ENCODE measurements around the gene LRRC41. TPM values are rescaled to one million over a fixed set of nuclear protein-coding genes. Genes with fewer than 3 reads are reported as not detected.
"Not testable (repeated sequence)": the region's sequence is repeated elsewhere in the genome, so short reads cannot be mapped to it uniquely, and the experiment has no call there.

The LRRC41 gene, protein sequence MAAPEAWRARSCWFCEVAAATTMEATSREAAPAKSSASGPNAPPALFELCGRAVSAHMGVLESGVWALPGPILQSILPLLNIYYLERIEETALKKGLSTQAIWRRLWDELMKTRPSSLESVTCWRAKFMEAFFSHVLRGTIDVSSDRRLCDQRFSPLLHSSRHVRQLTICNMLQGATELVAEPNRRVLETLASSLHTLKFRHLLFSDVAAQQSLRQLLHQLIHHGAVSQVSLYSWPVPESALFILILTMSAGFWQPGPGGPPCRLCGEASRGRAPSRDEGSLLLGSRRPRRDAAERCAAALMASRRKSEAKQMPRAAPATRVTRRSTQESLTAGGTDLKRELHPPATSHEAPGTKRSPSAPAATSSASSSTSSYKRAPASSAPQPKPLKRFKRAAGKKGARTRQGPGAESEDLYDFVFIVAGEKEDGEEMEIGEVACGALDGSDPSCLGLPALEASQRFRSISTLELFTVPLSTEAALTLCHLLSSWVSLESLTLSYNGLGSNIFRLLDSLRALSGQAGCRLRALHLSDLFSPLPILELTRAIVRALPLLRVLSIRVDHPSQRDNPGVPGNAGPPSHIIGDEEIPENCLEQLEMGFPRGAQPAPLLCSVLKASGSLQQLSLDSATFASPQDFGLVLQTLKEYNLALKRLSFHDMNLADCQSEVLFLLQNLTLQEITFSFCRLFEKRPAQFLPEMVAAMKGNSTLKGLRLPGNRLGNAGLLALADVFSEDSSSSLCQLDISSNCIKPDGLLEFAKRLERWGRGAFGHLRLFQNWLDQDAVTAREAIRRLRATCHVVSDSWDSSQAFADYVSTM
- total RNA-seq: 96.7 TPM

DNA sequence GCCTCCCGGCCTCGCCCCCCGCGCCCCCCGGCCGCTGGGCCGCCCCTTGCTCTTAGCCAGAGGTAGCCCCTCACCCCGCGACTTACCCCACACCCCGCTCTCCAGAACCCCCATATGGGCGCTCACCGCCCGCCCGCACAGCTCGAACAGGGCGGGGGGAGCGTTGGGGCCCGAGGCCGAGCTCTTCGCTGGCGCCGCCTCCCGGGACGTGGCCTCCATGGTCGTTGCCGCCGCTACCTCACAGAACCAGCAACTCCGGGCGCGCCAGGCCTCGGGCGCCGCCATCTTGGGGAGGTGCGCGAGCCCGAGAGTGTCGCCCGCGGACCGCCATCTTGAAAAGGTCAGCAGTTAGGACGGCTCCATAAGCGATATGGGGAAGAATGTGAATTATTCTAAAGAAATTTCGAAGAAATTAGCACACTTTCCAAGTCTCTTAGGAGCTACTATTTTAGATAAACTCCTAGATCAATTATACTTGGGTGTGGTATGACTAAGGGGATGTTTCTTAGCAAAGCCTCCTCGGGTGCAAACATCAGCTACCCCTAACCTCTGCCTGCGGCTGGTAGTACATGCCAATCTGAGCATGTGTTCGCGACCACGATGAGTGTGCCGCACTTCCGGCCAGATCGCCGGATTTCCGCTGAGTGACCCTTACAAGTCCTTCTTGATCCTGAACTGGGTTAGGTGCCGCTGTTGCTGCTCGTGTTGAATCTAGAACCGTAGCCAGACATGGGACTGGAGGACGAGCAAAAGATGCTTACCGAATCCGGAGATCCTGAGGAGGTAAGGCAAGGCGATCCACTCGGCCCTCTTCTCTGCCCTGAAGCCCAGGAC is at the start of gene LRRC41, which contains the start of gene UQCRH:
Gene LRRC41, minus strand, starts transcription at position 579 of the 834 bp plus-strand sequence. Its CDS starts 294 bp downstream, at position 285.
Gene UQCRH, plus strand, starts transcription at position 661 of the 834 bp plus-strand sequence. Its CDS starts 69 bp downstream, at position 730.
- DNase-seq (ENCODE audit: low read depth in 2 of 3, low spot score in 2 of 3): peak; percentile 92 to 95 (median 95)

DNA sequence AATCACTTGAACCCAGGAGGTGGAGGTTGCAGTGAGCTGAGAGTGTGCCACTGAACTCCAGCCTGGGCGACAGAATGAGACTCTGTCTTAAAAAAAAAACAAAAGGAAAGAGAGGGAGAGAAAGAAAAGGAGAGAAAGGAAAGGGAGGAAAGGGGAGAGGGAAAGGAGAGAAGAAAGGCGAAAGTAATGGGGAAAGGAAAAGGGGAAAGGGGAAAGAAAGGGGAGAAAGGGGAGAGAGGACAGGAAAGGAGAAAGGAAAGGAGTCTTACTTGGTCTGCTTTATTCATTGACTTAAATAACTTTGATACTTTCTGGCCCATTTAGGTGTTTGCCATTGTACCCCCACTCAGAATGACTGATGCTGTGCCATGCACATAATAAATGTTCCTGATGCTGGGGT is 48.9 kb upstream of the LRRC41 start:
- no peak for DNase-seq (ENCODE audit: low read depth in 2 of 3, low spot score in 2 of 3)

DNA sequence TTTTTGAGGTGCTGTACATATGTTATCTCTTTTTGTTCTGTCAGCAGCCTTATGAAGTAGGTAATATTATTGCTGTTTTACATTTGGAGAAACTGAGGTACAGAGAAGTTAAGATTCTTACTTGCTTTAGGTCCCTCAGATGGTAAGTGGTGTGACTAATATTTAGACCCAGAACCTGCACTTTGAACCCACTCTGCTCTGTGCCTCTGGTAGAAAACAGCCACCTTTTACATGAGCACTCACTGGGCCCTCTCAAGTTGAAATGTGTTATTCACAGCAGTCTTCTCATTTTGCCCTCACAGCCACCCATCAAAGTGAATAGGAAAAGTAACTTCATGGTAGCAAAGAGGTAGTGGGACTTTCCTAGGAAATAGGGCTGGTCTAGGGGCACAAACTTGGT is 41.9 kb upstream of the LRRC41 start:
- DNase-seq (ENCODE audit: low read depth in 2 of 3, low spot score in 2 of 3): no peak

DNA sequence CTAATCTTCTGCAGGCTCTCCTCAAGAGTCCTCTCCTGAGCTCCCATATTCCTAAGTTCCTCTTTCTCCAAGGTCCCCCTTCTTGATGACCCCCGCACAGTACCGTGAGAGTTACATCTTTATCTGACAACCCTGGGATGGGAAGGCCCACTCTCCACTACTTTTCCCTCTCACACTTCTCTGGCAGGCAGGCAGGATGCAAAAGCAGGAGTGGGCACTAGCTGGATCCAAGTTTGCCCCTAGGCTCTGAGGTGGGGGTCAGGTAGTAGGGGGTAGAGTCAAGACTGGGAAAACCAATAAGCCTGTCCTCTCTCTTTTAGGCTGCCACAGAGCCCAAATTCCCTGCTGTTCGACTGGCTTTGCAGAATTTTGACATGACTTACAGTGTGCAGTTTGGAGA is 41.1 kb upstream of the LRRC41 start:
- DNase-seq (ENCODE audit: low read depth in 2 of 3, low spot score in 2 of 3): no peak

DNA sequence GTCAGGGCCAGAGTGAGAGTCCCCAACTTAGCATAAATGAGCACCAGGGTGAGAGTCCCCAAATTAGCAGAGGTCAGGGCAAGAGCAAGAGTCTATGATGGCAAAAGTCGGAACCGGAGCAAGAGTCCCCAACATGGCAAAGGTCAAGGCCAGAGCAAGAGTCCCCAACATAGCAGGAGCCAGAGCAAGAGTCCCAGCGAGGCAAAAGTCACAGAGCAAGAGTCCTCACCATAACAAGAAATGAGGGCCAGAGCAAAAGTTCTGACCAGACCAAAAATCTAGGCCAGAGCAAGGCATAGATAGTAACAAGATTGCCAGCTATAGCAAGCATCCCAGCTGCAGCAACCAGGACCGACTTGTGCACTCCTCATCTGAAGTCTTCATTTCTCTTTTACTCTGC is 40.3 kb upstream of the LRRC41 start:
- no peak for DNase-seq (ENCODE audit: low read depth in 2 of 3, low spot score in 2 of 3)

DNA sequence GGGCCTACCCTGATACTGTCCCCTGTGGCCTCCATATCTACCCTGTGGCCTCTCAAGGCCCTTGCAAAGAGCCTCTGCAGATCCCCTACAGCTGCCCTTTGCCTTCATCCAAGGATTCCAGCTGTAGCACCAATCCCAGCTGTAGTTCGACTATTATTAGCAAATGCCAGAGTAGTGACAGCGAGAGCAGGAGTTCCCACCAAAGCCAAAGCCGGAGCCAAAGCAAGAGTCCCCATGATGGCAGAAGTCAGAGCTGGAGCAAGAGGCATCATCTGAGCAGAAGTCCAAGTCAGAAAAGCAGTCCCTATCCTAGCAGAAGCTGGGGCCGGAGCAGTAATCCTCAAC is 39.9 kb upstream of the LRRC41 start:
- DNase-seq (ENCODE audit: low read depth in 2 of 3, low spot score in 2 of 3): no peak

DNA sequence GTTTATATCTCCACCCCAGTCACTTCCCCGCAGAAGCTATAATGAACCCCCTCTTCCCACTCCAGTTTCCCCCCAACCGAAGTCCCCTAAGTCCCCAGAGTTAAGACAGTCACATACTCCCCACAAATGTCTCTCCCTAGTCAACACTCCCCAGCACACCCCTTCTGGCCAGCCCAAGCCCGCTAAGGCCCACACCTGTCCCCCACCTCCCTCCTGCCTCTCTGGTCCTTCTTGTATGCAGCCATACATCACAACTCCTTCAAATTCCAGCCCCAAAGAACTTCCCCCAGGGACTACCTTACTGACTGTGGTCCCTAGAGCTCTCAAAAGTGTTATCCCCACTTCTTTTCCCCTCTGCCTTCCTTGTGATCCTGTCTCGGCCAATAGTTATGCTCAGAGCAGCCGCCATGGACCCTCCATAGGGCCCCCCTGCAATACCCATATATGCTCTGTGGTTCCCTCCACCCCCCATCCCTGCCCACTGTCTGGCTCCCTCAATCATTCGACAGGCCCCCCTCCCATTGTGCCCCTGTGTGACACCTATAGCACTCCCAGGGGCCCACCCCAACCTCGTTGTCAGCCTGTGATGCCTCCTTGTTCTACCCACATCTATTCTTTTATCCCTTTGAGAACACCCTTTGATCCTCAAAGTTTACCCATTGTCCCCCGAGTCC is 39.4 kb upstream of the LRRC41 start:
- no peak for DNase-seq (ENCODE audit: low read depth in 2 of 3, low spot score in 2 of 3)

DNA sequence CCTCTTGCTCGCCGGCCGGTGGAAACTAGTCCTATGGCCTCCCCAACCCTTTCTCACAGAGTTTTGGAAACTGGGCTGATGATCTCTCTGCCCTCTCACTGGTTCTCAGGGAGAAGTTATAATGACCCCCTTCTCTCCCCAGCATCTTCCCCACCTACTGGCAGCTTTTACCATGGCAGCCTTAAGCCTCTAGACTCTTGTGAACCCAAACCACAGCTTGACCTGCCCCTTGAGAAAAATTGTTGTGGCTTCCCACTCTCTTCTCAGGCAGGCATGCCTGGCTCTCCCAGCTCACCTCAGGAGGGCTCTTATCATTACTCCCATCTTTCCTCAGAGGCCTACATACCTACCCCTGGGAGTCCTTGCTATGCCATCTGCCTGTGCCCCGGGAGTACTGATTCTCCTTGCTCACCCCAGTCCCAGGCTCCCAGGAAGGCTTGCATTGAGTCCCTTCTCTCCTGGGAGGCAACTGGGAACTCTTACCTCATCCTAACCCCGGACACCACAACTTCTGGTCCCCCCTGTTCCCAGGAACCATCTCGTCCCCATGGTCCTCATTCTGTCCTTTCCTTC is 38.8 kb upstream of the LRRC41 start:
- peak in 2 of 3 donors; percentile 24 to 55 for DNase-seq (ENCODE audit: low read depth in 2 of 3, low spot score in 2 of 3)

DNA sequence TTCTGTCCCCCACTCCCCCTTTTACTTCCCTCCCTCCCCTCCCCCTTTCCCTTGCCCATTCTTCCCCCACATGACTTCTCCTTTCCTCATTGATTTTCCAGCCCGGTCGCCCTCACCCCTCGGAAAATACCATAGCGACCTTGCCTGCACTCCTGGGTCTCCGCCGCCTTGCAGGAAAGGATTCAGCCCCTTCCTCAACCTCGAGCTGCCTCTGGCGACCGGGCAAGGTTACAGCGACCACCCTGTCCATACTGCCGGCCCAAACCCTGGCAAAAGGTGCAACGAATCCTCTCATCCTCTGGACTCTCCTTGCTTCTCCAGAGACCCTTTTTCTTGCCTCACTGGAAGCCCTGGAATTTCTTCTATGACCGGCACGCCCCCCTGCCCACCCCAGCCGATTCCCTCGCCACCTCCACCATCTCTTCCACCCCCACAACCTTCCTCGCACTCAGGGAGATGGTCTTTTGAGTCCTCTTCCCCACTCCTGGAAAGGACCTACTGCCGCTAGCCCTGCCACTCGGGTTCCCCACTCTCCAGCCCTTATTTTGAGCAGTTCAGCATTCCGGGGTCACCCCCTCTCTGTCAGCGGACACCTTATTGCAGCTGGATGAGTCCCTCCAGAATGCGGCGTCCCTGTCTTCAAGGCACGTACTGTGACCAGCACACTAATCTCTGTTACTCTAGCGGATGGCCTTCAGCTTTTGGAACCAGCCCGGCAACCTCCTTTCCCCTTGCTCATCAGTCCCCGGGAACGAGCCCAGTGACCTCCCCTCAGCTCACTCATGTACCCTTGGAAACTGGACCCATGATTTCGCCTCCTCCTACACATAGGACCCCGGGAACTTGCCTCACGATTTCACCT is 38.0 kb upstream of the LRRC41 start:
- DNase-seq (ENCODE audit: low read depth in 2 of 3, low spot score in 2 of 3): no peak

DNA sequence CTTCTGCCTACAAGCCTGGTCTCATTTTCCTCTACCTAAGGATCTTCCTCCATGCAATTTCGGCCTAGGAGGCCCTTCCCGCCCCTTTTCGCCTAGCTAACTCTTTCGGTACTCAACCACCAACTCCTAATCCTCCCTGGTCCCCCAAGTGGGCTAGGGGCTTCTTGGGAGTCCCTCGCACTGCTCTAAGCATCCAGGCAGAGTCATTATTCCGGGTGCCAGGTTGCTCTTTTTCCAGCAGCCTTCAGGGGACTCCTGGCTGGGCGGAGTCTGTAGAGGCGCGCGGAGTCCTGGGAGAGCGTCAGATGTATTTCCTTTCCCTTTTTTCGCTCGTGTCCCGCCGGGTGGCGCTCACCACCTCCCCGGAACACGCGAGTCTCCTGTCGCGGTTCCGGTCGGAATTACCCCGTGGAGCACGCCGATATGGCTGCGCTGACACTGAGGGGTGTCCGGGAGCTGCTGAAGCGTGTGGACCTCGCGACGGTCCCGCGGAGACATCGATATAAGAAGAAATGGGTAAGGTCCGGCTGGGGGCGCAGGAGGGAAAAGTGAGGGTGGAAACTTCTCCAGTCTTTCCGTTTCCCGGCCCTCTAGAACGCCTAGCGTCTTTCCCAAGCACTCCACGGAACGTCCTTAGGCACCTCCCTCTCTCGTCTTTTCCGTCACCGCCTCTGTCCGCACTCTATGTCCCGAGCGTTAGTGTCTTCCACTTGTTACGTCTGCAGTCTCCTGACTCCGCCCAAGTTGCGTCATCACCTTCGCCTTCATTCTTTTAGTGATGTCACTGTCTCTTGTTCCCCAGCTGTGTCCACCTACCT is 37.2 kb upstream of the LRRC41 start, which contains the start of gene NSUN4:
Gene NSUN4, plus strand, starts transcription at position 404 of the 818 bp plus-strand sequence. Its CDS starts 20 bp downstream, at position 424.
- peak; percentile 79 to 95 (median 95) for DNase-seq (ENCODE audit: low read depth in 2 of 3, low spot score in 2 of 3)

DNA sequence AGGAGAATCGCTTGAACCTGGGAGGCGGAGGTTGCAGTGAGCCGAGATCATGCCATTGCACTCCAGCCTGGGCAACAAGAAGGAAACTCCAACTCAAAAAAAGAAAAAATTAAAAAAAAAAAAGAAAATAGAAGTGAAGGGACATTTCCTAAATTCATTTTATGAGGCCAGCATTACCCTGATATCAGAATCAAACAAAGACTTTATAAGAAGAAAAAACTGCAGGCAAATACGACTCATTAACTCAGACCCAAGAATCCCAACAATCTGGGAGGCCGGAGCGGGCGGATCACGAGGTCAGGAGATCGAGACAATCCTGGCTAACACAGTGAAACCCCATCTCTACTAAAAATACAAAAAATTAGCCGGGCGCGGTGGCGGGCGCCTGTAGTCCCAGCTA is 34.0 kb upstream of the LRRC41 start:
- DNase-seq (ENCODE audit: low read depth in 2 of 3, low spot score in 2 of 3): not testable (repeated sequence)

DNA sequence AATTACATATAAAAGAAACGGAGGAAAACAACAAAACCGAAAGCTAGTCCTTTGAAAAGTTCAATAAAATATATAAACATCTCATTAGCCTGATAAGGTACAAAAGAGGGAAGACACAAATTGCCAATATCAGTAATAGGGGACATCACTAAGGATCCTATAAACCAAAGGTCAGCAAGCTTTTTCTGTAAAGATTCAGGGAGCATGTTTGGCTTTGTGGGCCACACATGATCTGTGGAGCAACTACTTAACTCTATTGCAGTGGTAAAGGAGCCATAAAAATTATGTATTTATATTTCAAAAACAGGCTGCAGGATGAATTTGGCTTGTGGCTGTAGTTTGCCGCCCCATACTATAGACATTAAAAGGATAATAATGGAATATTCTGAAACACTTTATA is 31.7 kb upstream of the LRRC41 start:
- no peak for DNase-seq (ENCODE audit: low read depth in 2 of 3, low spot score in 2 of 3)

DNA sequence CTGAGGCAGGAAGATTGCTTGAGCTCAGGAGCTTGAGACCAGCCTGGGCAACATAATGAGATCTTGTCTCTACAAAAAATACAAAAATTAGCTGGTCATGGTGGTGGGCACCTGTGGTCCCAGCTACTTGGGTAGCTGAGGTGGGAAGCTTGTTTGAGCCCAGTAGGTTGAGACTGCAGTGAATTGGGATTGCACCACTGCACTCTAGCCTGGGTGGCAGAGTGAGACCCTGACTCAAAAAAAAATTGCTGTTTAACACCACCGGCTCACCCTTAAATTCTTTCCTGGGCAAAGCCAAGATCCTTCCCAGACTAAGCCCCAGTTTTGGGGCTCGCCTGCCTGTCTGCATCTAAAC is 30.6 kb upstream of the LRRC41 start:
- no peak for DNase-seq (ENCODE audit: low read depth in 2 of 3, low spot score in 2 of 3)

DNA sequence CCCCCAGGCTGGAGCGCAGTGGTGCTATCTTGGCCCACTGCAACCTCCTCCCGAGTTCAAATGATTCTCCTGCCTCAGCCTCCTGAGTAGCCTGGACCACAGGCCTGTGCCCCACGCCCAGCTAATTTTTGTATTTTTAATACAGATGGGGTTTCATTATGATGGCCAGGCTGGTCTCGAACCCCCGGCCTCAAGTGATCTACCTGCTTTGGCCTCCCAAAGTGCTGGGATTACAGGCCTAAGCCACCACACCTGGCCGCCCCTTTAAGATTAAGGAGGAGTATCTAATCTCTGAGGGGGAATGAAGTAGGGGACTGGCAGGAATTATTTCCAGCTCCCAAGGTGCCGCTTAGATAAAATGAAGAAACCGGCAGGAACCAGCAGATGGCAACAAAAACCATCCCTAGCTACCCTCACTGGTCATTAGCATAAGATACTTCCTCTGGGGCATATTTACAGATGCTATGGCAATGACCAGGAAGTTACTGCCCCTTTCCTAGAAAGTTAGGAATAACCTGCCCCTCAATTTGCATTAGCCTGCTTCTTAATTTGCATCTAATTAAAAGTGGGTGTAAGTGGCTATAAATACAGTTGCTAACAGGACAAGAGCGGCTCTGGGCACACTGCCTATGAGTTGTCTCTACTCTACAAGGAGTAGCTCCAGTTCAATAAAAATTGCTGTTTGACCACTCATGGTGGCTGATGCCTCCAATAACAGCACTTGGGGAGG is 30.0 kb upstream of the LRRC41 start:
- peak in 2 of 3 donors; percentile 46 to 53 for DNase-seq (ENCODE audit: low read depth in 2 of 3, low spot score in 2 of 3)

DNA sequence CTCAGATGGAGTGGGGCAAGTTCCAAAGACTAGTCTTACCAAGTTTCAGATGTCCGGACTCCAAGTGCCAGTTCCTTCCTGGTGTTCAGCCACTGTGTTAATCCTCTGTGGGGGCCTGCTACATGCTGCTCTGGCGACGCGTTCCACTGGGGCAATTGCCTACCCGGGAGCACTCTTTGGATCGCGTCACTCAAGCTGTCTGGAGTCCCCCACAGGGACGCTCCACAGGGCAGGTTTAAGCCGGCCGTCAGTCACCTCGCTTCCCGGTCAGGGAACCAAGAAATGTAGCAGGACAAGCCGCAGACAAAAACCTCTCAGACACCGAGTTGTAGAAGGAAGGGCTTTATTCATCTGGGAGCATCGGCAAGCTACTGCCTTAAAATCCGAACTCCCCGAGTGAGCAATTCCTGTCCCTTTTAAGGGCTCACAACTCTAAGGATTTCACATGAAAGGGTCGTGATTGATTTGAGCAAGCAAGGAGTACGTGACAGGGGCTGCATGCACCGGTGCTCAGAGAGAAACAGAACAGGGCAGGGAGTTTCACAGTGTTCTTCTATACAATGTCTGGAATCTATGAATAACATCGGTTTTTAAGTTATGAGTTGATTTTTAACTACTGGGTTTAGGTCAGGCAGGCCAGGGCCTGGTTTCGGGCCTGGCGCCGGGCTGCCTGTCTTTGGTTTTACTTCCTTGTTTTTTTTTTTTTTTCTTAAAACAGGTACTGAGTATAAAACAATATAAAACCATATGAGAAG is 28.5 kb upstream of the LRRC41 start:
- DNase-seq (ENCODE audit: low read depth in 2 of 3, low spot score in 2 of 3): not testable (repeated sequence)

DNA sequence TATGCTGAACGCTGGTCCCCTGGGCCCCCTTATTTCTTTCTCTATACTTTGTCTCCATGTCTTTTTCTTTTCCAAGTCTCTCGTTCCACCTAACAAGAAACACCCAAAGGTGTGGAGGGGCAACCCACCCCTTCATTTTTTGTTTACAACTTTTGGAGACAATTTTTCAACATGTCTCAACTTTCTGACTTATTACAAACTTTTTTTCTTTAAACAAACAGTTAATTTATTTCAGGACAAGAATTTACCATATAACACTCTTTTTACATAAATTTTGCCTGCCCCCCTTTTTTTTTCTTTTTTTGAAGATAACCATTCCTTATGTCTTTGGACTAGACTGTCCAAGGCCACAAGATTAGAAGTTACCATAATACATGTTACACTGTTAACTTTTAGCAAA is 27.0 kb upstream of the LRRC41 start:
- DNase-seq (ENCODE audit: low read depth in 2 of 3, low spot score in 2 of 3): not testable (repeated sequence)

DNA sequence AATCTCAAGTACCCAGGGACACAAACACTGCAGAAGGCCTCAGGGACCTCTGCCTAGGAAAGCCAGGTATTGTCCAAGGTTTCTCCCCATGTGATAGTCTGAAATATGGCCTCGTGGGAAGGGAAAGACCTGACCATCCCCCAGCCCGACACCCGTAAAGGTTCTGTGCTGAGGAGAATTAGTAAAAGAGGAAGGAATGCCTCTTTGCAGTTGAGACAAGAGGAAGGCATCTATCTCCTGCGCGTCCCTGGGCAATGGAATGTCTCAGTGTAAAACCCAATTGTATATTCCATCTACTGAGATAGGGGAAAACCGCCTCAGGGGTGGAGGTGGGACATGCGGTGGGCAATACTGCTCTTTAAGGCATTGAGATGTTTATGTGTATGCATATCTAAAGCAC is 26.4 kb upstream of the LRRC41 start:
- DNase-seq (ENCODE audit: low read depth in 2 of 3, low spot score in 2 of 3): not testable (repeated sequence)
